Nucleus accumbens (tissue), 56 donors: ENCODE data around the gene CYP2F1.

Source experiments
- DNase-seq, 56 donors: peaks; one replicate each; lab custom pipeline; 2025; lab: John Stamatoyannopoulos, UW

CYP2F1 gene

GRCh38 chr19:41174297-41174928, 60.2 kb downstream of the CYP2F1 start:
- no peak for DNase-seq

- peak in 23 of 56 donors; percentile 1 to 55 (median 18) for DNase-seq
These were observed 61.9 kb downstream of the CYP2F1 start for GRCh38 chr19:41175801-41176777.
